A673 (cell line): ENCODE data around the gene SLC4A9. TPM values are rescaled to one million over a fixed set of nuclear protein-coding genes. Genes with fewer than 3 reads are reported as not detected.

Experiments used
- BruUV-seq: library from RNA; stranded (reverse); fragments of 400-500 nt; replicated peaks from 2 replicates; lab custom pipeline; 2021; lab: Mats Ljungman, UMichigan
- CTCF ChIA-PET: fragments of 300-600 bp; sonication (Branson Sonifier 250); formaldehyde crosslinking; loops from one replicate; lab custom pipeline; 2022; ENCODE audit warnings: antibody characterized with exemption; lab: Charles Lee
- POLR2A ChIA-PET: fragments of 300-600 bp; sonication (Branson Sonifier 250); formaldehyde crosslinking; loops from one replicate; lab custom pipeline; 2022; ENCODE audit warnings: antibody characterized with exemption; ENCODE audit not compliant: low non-redundant PET; lab: Charles Lee
- DNase-seq: peaks from one replicate; pipeline ENCODE4 v3.0.0-alpha.2; 2015; ENCODE audit warnings: low spot score
- H3K27ac ChIP-seq: fragments of 200-600 bp; sonication (generic); 2 replicates; pipeline ENCODE4 v1.5.1; 2016; ENCODE audit warnings: mixed run types, low read depth, mild to moderate bottlenecking, mixed read lengths, antibody characterized with exemption, low read length; ENCODE audit not compliant: poor library complexity, severe bottlenecking
- H3K27me3 ChIP-seq: fragments of 200-600 bp; sonication (generic); replicated peaks from 2 replicates; pipeline ENCODE4 v1.6.1; 2017; ENCODE audit warnings: mixed run types, low read depth, mild to moderate bottlenecking, mixed read lengths, antibody characterized with exemption, low read length; ENCODE audit not compliant: insufficient read depth, poor library complexity
- H3K36me3 ChIP-seq: fragments of 200-600 bp; sonication (generic); 2 replicates; pipeline ENCODE4 v1.6.1; 2016; ENCODE audit warnings: mixed run types, mild to moderate bottlenecking, mixed read lengths, antibody characterized with exemption, low read length; ENCODE audit not compliant: insufficient read depth, poor library complexity, severe bottlenecking
- H3K4me1 ChIP-seq: fragments of 200-600 bp; sonication (generic); 2 replicates; pipeline ENCODE4 v1.6.1; 2017; ENCODE audit warnings: mixed run types, mild to moderate bottlenecking, mixed read lengths, antibody characterized with exemption, low read length; ENCODE audit not compliant: insufficient read depth, poor library complexity, severe bottlenecking
- H3K4me3 ChIP-seq: fragments of 200-600 bp; sonication (generic); 2 replicates; pipeline ENCODE4 v1.5.1; 2016; ENCODE audit warnings: low read depth, mixed run types, mild to moderate bottlenecking, mixed read lengths, low read length; ENCODE audit not compliant: poor library complexity, severe bottlenecking
- H3K9me3 ChIP-seq: fragments of 200-600 bp; sonication (generic); 2 replicates; pipeline ENCODE4 v1.6.1; 2016; ENCODE audit warnings: mixed run types, low read depth, mild to moderate bottlenecking, mixed read lengths, antibody characterized with exemption, low read length; ENCODE audit not compliant: poor library complexity, severe bottlenecking
- EZH2 ChIP-seq: fragments of 200-600 bp; sonication (generic); IDR thresholded peaks from 2 replicates; pipeline ENCODE4 v1.6.1; 2017; ENCODE audit warnings: borderline replicate concordance, low read depth, mild to moderate bottlenecking, mixed read lengths, antibody characterized with exemption, low read length; ENCODE audit not compliant: poor library complexity, severe bottlenecking
- intact Hi-C: fragments of 100-400 bp; cut with micrococcal nuclease; formaldehyde crosslinking; loops from one replicate; pipeline ENCODE4 v1.10.0; 2022; ENCODE audit not compliant: unreplicated experiment
- total RNA-seq: library from RNA; stranded (reverse); gene quantifications from 2 replicates; pipeline ENCODE4 v1.2.3, GENCODE V29; 2021
- TF ChIP-seq, protein P1 (sequence below): fragments of 300-800, 200-600 bp; sonication (generic); conservative IDR thresholded peaks from 2 replicates; pipeline ENCODE4 v1.5.1; 2017; ENCODE audit warnings: low read depth, mild to moderate bottlenecking, antibody characterized with exemption, low read length, moderate library complexity, mixed read lengths

Gene SLC4A9
- total RNA-seq, 1 experiment from 2014 or later = not detected

GRCh38 chr5:140391312-140391711 is 31.3 kb downstream of the SLC4A9 start:
- no peaks in the 10 kb centered on the region for H3K9me3 ChIP-seq
- CTCF ChIA-PET = interaction anchor here (1.2 kb wide), 1 partner anchor 19 kb away, joined by 4 read pairs; no protein-coding TSS in a partner anchor
- POLR2A ChIA-PET = no interaction called here
- no peak overlapping the region for H3K4me3 ChIP-seq
- no peak for DNase-seq
- intact Hi-C loops = no loop called here
- H3K4me1 ChIP-seq = no peaks in the 10 kb centered on the region
- no peak for TF ChIP-seq EZH2
- TF ChIP-seq, protein P1, sequence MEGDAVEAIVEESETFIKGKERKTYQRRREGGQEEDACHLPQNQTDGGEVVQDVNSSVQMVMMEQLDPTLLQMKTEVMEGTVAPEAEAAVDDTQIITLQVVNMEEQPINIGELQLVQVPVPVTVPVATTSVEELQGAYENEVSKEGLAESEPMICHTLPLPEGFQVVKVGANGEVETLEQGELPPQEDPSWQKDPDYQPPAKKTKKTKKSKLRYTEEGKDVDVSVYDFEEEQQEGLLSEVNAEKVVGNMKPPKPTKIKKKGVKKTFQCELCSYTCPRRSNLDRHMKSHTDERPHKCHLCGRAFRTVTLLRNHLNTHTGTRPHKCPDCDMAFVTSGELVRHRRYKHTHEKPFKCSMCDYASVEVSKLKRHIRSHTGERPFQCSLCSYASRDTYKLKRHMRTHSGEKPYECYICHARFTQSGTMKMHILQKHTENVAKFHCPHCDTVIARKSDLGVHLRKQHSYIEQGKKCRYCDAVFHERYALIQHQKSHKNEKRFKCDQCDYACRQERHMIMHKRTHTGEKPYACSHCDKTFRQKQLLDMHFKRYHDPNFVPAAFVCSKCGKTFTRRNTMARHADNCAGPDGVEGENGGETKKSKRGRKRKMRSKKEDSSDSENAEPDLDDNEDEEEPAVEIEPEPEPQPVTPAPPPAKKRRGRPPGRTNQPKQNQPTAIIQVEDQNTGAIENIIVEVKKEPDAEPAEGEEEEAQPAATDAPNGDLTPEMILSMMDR = no peak
- H3K36me3 ChIP-seq = no peaks in the 10 kb centered on the region
- no TSS peak for BruUV-seq
- no peaks in the 10 kb centered on the region for H3K27me3 ChIP-seq
- no peak overlapping the region for H3K27ac ChIP-seq

DNA sequence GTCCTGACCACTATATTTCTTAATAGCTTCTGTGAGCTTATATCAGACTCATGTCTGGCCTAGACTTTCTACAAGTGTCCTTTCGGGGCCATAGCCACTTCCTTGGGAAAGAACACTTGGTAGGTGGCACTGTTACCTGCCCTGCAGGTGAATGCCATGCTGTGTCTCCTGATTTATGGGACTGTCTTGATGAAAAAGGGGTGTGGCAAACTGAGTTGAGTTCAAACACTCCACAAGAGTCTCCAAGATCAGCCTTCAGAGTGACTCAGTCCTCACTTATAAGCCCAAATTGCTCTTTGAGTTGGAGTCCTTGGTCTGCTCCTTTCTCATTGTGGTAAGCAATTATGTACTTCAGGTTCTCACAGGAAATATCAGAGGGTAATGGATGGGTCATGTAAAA is 31.7 kb downstream of the SLC4A9 start:
- CTCF ChIA-PET = interaction anchor here (1.2 kb wide), 1 partner anchor 19 kb away, joined by 4 read pairs; no protein-coding TSS in a partner anchor
- BruUV-seq = no TSS peak
- POLR2A ChIA-PET = no interaction called here

GRCh38 chr5:140393738-140394137 is 33.7 kb downstream of the SLC4A9 start:
- no TSS peak for BruUV-seq
- H3K9me3 ChIP-seq = no peaks in the 10 kb centered on the region
- H3K27me3 ChIP-seq = no peaks in the 10 kb centered on the region
- POLR2A ChIA-PET = no interaction called here
- H3K4me3 ChIP-seq = no peak overlapping the region
- no peaks in the 10 kb centered on the region for H3K4me1 ChIP-seq
- no peak for TF ChIP-seq EZH2
- TF ChIP-seq, protein P1 = no peak
- H3K27ac ChIP-seq = no peak overlapping the region
- no peak for DNase-seq
- intact Hi-C loops = no loop called here
- CTCF ChIA-PET = no interaction called here
- H3K36me3 ChIP-seq = no peaks in the 10 kb centered on the region

More for the DNA sequence above, 31.7 kb downstream of the SLC4A9 start:
- Histone ChIP-seq H3K4me1 (no peaks in the 10 kb centered on the region), H3K27ac (no peak overlapping the region), H3K36me3 (no peaks in the 10 kb centered on the region), H3K4me3 (no peak overlapping the region), H3K27me3 (no peaks in the 10 kb centered on the region), H3K9me3 (no peaks in the 10 kb centered on the region)
- no peak for TF ChIP-seq EZH2
- TF ChIP-seq, protein P1 = no peak
- no peak for DNase-seq
- intact Hi-C loops = no loop called here
